GM21825 (cell line): ENCODE data around the gene KRT84.
"Not testable (repeated sequence)": the region's sequence is repeated elsewhere in the genome, so short reads cannot be mapped to it uniquely, and the experiment has no call there.

Source experiments
- ATAC-seq: cut with Tn5 transposase; IDR thresholded peaks from one replicate; pipeline ENCODE4 v1.9.1; 2021; ENCODE audit warnings: mild to moderate bottlenecking, moderate library complexity; ENCODE audit not compliant: unreplicated experiment

The KRT84 gene

GRCh38 chr12:52411815-52412214 lies 26.4 kb upstream of the KRT84 start:
- no peak for ATAC-seq

DNA sequence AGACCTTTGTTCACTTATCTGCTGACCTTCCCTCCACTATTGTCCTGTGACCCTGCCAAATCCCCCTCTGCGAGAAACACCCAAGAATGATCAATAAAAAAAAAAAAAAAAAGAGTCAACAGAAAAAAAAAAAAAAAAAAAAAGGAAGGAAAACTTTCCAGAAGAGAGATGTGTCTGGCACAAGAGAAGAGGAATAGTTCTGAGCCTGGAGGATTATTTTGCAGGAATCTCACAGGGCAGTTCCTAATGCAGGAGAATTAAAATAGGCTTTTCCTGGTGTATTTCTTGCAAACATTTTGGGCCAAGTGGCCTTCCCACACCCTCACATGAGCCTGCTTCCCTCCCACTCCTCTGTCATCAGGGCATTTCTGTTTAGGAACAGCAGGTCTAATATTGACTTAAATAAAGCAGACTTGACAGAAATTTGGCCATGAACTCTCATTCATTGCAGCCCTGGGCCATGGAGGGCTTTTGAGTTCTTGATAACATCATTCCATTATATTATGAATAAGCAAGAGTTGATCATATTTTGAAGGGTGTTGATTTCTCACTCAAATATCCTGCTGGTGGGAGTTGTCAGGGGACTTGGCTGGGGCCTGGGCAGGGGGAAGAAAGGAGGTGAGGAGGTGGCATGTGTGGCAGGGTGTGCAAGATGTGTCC lies 25.3 kb upstream of the KRT84 start:
- ATAC-seq = not testable (repeated sequence)

DNA sequence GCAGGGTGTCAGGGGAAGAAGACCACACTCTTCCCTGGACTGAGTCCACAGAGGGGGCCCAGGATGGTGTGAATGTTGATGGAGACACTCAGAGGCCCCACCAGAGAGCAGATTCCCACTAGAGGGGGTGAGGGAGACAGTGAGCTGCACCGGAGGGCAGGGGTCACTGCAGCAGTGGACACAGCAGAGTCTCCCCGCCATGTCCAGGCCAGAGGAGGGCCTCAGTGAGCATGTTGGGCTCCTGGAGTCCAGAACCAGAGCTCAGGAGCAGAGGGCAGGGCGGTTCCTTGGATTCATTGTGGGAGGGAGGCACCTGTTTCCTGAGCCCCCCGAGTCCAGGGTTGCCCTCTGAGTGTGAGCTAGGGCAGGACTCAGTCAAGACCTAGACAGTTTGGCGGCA lies 22.5 kb upstream of the KRT84 start:
- ATAC-seq = no peak

DNA sequence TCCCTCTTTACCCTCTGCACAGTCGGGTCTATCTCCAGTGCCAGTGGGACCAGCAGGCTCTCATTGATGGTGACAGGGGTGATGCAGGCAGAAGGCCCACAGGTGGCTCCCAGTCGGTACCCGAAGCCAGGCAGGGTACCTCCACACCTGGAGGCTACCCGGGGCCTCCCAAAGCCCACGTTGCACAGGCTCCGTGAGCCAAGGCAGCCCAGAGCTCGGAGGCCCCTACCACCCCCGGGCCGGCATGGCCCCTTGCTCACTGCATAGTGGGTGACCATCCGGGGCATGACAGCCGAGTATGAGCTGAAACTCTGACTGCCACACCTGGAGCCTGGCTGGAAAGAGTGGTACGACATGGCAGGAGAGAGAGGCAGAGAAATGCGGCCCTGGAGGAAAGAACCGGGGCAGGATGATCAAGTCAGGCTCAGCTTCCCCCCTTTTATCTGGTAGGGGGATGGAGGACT lies 20.5 kb upstream of the KRT84 start, which contains the start of gene KRT82:
KRT82 (minus strand) TSS at position 414 of the 464 bp plus-strand sequence; CDS start at position 356, 58 bp downstream.
- ATAC-seq = no peak

DNA sequence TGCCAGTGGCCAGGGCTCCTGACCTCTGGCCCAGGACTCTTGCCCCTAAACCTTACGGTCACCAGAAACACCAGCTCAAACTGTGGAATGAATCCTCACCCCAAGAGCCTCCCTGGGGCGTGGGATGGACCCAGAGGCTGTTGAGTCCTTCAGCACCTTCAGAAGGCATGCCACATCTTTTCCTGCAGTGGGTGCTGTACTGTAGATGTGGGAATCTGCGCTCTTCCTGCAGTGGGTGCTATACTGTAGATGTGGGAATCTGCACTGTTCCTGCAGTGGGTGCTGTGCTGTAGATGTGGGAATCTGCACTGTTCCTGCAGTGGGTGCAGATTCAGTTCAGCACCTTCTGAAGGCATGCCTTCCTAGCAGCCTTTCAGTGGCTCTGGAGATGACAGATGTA lies 19.5 kb upstream of the KRT84 start:
- no peak for ATAC-seq

- ATAC-seq = no peak
These were observed 18.1 kb upstream of the KRT84 start for GRCh38 chr12:52403561-52403960.

DNA sequence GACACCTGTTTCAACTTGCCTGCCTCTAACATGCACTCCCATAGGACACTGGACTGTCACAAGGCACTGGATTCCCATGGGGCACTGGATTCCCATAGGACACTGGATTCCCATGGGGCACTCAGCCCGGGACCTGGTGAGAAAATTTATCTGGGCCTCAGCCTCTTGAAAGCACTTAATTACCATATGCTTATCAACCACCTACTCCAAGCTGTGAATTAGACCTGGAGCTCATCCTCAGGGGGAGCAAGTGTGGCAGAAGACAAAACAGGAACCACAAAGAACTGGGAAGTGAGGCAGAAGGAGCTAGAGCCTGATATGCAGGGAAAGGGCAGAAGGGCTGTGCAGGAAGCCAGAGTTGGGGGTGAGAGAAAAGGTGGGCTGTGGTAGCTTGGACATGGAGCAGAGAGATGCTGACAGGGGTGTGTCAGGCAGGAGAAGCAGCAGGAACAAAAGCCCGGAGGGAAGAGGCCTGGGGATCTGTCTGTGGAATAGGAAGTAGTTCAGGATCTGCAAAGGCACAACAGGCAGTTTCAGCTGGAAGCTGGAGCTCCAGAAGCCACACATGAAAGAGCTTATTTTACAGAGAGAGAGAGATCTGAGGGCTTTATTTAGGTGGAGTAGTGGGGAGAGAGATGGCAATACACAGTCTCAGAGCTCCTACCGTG lies 17.6 kb upstream of the KRT84 start:
- ATAC-seq = no peak

GRCh38 chr12:52402377-52402776 lies 16.9 kb upstream of the KRT84 start:
- no peak for ATAC-seq

DNA sequence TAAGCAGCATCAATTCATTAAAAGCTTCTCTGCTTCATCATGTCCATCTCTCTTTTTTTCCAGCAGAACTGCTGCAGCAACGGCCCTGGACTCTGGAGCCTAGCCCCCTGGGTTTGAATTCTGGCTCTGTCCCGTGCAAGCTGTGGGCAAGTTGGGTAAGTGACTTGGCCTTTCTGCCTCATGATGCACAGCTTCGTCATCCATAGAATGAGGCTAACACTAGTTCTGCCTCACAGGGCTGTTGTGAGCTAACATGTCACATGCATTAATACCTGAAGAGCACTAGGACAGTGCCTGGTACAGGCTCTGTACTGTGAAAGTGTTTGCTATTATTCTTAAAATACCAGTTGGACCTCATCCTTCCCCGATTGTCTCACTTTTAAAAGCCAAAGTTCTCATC lies 16.5 kb upstream of the KRT84 start:
- ATAC-seq = no peak

DNA sequence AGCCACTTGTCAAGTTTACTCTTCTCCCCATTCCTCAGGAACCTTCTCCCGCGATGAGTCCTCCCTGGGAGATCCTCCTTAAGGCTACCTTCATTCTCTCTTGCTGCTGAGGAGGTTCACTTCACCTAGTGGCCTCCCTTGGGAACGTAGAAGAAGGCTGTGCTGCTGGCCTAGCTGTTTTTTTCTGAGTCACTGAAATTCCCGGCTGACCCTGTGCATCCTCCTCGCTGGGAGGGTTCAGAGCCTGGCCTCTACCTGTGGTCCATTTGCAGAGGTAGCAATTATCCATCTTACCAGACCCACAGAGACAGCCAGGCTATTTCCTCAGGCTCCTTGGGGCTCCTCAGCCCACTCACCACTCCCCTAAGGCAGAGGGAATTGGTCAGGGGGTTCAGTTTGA lies 16.1 kb upstream of the KRT84 start:
- no peak for ATAC-seq

GRCh38 chr12:52400906-52401305 lies 15.5 kb upstream of the KRT84 start:
- ATAC-seq = no peak

GRCh38 chr12:52399756-52400155 lies 14.3 kb upstream of the KRT84 start:
- ATAC-seq = no peak

DNA sequence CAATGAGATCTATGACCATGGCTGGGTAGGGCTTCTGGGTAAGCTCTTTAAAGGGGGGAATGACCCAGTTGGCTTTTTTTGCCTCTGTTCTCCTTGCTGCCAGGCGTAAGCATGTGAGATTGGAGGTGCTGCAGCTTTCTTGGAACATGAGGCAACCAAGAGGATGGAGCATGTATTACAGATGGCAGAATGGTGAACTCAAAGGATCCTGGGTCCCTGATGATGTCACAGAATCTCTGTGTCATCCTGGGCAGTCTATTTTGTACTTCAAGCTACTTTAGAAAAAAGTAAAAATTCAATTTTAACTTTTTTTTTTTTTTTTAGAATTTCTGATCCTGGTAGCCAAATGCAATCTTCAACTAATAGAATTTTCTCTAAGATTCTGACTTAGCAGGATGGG lies 12.7 kb upstream of the KRT84 start:
- no peak for ATAC-seq

- ATAC-seq = no peak
These were observed 11.2 kb upstream of the KRT84 start for GRCh38 chr12:52396656-52397055.

- no peak for ATAC-seq
These were observed 10.4 kb upstream of the KRT84 start for GRCh38 chr12:52395761-52396434.

DNA sequence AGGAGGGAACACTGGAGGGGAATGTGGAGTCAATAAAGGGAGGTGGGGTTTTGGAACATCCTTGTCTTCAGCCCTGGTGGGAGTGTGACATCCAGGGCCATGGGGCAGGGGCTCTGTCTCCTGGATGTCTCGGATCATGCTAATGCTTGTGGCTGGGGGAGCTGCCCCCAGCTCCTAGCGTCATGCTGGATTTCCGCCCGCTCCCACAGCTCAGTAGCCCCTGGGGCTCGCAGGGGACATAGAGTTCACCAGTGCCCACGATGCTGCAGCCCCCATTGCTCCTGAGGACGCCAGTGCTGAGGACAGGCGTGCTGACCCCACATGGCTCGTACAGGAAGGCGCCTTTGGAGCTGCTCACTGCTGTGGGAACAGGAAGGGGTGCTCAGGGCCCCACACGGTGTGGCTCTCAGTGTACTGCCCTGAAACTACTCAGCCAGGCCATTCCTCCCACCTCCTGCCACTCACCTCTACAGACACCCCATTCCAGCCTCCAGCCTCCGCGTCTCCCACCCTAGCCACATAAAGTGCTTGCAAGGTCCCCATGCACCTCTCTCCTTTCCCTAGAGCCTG lies 9.5 kb upstream of the KRT84 start:
- ATAC-seq = no peak

GRCh38 chr12:52392465-52393007 lies 7.1 kb upstream of the KRT84 start:
- no peak for ATAC-seq

- ATAC-seq = no peak
These were observed 6.2 kb upstream of the KRT84 start for GRCh38 chr12:52391618-52392002.

GRCh38 chr12:52390739-52391617 lies 5.5 kb upstream of the KRT84 start:
- ATAC-seq = no peak
